GM21447 (cell line): Measurements from ENCODE around the gene ARID1A.
"Not testable (repeated sequence)": the region's sequence is repeated elsewhere in the genome, so short reads cannot be mapped to it uniquely, and the experiment has no call there.

ENCODE experiments used
- ATAC-seq: cut with Tn5 transposase; IDR thresholded peaks from one replicate; pipeline ENCODE4 v1.9.1; 2021; ENCODE audit not compliant: unreplicated experiment

The ARID1A gene

DNA sequence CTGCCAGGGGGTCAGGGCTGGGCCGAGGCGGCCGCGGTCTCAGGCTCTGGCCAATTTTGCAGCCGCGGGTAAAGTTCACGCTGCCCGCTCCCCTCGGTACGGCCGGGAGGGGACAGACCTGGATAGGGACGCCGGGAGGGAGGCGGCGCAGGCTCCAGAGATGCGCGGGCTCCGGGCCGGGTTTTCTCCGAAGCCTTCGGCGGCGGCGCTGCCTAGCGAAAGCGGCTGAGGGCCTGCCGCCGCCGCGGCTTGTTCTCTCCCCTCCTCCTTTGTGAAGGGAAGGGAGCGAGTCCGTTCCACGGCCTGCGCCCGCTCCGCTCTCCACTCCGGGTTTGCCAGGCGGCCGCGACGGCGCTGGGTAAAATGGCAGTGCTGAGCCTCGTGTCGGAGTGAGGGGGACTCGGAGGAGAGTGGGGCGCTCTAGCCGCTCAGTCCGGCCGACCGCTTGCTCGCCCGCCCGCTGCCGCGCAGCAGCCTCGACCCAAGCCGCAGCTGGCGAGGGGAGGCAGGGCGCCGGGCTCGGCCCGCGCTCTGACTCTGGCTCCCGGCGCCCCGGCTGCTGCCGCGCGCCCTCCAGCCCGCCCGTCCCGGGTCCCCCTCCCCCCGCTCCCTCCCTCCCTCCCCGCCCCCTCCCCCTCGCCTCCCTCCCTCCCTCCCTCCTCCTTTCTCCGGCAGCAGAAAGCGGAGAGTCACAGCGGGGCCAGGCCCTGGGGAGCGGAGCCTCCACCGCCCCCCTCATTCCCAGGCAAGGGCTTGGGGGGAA, at the start of gene ARID1A:
Gene ARID1A, plus strand, starts transcription at position 660 of the 763 bp plus-strand sequence. CDS start 389 bp downstream, outside the sequence.
- peak; percentile 36 for ATAC-seq

DNA sequence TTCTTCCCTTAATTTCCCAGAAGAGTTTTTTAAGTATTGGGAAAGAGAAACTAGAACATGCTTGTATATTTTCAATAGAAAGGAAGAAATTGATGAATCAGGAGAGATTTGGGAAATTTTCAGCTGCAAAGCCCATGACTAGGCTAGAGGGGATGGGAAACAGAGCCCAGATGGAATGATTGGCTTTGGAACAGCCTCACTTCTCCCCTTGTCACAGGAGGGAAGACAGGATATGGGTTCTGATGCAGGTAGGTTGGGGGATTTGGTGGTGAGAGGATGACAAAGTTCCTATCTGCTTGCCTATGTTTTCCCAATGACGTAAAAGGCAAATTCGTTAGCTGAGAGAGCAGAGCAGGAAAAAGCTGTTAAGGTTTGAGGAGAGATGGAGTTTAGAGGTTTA, 31.0 kb upstream of the ARID1A start:
- no peak for ATAC-seq

- ATAC-seq: no peak
These were observed 29.0 kb upstream of the ARID1A start for GRCh38 chr1:26666855-26667254.

DNA sequence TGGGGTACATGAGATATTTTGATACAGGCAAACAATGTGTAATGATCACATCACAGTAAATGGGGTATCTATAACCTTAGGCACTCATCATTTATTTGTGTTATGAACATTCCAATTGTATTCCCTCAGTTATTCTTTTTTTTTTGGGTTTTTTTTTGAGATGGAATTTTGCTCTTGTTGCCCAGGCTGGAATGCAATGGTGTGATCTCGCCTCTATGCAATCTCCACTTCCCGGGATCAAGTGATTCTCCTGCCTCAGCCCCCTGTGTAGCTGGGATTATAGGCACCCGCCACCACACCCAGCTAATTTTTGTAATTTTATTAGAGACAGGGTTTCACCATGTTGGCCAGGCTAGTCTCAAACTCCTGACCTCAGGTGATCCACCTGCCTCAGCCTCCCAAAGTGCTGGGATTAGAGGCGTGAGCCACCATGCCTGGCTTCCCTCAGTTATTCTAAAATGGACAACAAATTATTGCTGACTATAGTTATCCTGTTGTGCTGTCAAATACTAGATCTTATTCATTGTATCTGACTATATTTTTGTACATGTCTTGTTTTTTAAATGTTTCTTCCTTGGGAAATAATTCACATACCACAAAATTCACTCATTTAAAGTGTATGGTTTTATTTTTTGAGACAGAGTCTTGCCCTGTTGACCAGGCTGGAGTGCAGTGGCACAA, 27.6 kb upstream of the ARID1A start:
- ATAC-seq: not testable (repeated sequence)

GRCh38 chr1:26677306-26678115, 18.3 kb upstream of the ARID1A start:
- peak; percentile 87 for ATAC-seq

GRCh38 chr1:26684763-26685508, 10.9 kb upstream of the ARID1A start:
- no peak for ATAC-seq

GRCh38 chr1:26686795-26687194, 9.0 kb upstream of the ARID1A start:
- ATAC-seq: no peak

- no peak for ATAC-seq
These were observed 6.3 kb upstream of the ARID1A start for GRCh38 chr1:26689504-26689903.

GRCh38 chr1:26690157-26690556, 5.7 kb upstream of the ARID1A start:
- ATAC-seq: no peak

- no peak for ATAC-seq
These were observed 5.2 kb upstream of the ARID1A start for GRCh38 chr1:26690576-26691031.

GRCh38 chr1:26692211-26692792, 3.5 kb upstream of the ARID1A start:
- peak; percentile 27 for ATAC-seq

DNA sequence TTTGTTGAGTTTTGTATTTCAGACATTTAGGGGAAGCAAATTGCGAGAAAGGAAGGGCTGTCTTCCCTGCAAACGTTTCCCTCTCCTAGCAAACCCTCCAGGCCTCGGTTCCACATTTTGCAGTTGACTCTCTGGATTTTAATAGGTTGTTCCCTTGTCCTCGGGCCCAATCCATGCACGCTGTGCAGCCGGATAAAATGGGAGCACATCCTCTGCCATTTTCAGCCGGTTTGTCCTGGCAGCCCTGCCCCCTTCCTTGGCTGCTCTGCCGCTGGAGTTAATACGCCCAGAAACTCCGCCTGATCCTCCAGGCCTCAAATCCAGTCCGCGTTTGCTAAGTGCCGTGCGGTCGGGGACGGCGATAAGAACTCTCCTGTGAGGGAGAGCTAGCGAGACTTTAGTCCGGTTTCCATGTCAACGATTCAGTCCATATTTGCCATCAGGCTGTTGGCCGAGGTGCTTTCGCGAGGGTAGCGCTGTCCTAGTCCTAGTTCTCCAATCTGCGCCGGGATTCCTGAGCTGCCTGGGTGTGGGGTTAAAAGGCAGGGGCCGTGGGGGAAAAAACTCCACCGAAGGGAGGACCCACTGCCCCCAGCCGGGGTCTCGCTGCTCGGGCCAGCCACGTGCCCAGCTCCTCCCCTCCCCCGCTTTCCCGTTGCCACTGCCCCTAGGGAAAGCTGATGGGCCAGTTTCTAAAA, 2.9 kb upstream of the ARID1A start:
- ATAC-seq: peak; percentile 32

DNA sequence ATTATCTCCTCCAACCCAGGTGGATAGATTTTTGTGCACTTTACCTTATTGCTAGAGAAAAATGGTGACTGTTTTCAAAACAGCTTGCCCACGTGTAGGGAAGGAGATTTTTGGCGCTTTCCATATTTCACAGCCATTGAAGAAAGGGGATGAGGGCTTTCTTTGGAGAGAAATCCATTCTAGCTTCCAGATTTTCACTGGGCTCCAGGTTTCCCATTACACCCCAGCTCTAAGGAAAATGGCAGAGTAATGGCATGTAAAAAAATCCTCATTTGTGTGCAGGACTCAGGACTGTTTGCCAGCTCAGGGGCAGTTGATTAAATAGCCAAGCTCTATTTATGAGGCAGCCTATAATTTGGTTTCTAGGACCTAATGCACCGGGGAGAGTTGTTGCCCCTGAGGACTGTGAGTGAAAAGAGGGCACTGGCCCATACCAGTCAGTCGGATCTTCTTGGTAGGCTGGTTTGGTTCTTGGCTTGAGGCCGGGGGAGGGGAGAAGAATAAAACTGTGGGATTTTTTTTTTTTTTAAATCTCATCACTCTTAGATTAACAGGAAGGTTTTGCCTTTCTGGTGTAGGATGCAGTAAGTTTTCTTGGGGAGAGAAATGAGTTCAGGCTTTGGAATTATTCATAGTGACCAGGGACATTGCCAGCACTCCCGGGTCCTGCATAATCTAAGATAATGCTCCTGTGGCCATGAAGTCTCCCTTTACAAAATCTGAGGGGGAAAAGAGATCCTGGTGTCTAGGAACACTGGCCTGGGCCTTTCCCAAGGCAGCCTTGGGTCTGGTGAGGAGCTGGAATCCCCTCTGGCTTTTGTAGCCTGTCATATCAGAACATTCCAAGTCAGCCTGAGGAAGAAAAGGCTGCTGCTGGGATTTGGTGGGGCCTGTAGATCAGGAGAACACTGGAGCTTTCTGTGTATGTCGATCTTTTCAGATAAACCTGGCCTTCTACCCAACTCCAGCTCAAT, 1.9 kb upstream of the ARID1A start:
- ATAC-seq: no peak

DNA sequence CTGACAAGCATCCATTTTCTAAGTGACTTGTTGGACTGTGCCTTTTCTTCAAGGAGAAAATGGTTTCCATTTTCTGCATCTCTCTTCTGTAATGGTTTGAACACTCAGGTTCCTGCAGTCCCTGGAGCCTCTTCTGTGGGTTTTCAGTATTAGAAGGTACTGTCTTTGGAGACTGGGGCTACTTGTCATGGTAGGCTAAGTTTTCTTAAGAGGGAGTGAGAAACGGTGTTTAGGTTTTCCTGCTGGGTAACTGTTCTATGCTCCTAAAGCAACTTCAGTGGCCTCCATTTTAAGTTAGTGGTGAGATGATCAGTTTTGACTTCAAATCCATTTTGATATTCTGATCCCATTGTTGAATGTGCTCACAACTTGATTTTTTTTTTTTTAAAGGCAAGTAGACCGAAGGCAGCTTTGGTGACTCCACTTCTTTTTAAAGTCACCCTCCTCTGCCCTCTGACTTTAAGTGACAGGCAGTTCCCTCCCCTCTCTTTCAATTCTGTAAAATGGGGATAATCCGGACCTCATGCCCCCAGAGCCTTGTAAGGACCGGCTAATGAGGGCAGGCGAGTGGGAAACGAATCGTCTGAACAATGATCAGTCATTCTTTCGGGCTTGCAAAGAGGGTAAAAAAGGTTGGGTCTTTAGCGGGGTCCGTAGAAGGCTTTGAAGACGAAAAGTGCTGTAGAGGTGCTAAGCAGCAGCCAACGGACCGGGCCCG, 1.0 kb upstream of the ARID1A start:
- ATAC-seq: no peak

DNA sequence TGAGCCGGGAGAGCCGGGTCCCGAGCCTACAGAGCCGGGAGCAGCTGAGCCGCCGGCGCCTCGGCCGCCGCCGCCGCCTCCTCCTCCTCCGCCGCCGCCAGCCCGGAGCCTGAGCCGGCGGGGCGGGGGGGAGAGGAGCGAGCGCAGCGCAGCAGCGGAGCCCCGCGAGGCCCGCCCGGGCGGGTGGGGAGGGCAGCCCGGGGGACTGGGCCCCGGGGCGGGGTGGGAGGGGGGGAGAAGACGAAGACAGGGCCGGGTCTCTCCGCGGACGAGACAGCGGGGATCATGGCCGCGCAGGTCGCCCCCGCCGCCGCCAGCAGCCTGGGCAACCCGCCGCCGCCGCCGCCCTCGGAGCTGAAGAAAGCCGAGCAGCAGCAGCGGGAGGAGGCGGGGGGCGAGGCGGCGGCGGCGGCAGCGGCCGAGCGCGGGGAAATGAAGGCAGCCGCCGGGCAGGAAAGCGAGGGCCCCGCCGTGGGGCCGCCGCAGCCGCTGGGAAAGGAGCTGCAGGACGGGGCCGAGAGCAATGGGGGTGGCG, 371 bp downstream of the ARID1A start:
- ATAC-seq: no peak

GRCh38 chr1:26696654-26697430, 1.0 kb downstream of the ARID1A start:
- no peak for ATAC-seq

DNA sequence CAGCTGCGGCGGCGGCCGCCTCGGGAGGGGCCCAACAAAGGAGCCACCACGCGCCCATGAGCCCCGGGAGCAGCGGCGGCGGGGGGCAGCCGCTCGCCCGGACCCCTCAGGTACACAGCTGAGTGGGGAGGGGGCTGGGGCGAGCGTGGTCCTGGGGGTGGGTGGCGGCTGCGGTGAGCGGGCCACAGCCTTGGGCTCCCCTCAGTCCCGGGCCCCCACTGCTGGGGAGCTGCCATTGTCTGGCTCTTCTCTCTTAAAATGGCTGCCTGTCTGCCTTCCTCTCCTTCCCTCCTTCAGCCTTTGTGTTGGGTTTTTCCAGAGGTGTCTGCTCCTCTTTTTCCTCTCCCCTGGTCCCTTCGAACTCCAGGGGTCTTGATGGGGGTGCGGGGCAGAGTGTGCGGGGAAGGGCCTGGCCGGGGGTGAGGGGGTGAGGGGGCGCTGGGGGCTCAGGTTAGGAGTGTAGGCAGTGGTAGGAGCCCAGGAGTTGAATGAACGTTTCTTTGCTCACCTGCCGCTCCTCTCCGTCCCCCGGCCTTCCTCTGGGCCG, 1.7 kb downstream of the ARID1A start:
- ATAC-seq: no peak
